ENCODE data around the gene R3HDM2.
"Not testable (repeated sequence)": the region's sequence is repeated elsewhere in the genome, so short reads cannot be mapped to it uniquely, and the experiment has no call there.

The R3HDM2 gene

DNA sequence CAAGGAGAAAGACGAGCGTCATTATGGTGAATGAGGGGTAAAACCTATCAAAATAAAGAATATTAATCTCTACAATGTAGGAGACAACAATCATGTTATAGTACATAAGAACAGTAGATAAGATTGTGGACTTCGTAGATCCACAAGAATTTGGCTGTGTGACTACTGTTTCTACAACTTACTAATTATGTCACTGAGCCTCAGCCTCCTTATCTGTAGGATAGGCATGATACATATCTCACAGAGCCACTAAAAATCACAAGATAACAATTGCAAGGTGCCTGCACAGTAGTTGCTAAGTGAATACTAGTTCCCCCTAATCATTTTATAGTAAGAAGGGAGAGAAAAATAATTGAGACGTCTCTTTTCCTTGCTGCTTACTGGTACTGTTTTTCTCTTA, 101.6 kb downstream of the R3HDM2 start:
- DNase-seq (ENCODE audit: low read depth) = no peak

GRCh38 chr12:57325395-57325794, 105.4 kb downstream of the R3HDM2 start:
- no peak for DNase-seq (ENCODE audit: low read depth)

GRCh38 chr12:57323416-57323815, 107.4 kb downstream of the R3HDM2 start:
- DNase-seq (ENCODE audit: low read depth) = no peak

DNA sequence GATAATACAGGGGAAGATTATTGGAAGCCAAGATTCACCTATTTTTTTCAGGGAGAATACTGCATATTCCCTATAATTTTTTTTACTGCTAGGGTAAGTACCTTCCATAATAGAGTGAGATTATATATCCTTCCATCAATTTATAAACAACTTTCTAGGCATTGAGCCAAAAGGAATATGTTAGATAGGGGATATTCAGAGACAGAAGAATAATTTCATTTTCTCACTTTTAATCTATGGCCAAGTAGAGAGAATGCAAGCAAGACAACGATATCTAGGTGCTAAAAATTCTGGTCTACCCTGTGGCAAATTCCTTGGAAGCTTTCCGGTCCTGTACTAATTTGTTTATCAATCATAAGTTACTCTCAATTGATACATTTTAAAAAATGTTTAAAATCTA, 110.2 kb downstream of the R3HDM2 start:
- no peak for DNase-seq (ENCODE audit: low read depth)

DNA sequence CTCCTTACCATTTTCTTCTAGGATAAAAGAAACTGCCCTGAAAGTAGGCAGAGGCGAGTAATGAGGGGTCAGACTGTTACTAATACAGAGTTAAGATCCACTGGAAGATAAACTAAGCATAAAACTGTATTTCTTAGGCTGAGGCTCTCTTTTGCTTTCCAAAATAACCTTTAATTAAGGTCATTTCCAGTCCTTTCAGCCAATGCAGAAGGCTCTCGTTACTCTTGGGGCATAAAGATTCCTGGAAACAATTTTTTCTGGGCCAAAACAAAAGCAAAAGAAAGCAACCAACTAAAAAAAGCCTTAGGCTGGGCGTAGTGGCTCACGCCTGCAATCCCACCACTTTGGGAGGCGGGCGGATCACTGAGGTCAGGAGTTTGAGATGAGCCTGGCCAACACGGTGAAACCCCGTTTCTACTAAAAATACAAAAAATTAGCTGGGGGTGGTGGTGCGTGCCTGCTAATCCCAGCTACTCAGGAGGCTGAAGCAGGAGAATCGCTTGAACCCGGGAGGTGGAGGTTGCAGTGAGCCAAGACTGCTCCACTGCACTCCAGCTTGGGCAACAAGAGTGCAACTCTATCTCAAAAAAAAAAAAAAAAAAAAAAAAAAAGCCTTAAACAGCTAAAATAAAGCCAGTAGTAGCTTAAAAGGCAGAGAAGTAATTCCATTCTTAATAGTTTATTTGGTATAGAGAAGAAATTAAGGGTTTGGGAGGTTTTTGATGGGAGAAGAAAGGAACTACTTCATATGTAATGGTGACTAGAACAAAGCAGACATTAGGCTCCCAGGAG, 111.0 kb downstream of the R3HDM2 start:
- no peak for DNase-seq (ENCODE audit: low read depth)

DNA sequence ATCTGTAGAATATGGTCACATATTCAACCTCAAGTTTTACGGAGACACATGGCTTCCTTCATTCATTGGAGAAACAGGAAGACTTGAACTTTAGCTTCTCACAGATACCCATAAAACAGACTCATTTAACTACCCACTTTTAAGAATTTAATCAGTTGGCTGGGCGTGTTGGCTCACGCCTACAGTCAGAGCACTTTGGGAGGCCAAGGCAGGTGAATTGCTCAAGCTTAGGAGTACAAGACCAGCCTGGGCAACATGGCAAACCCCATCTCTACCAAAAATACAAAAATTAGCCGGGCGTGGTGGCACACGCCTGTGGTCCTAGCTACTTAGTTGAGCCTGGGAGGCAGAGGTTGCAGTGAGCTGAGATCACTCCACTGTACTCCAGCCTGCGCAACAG, 115.2 kb downstream of the R3HDM2 start:
- DNase-seq (ENCODE audit: low read depth) = no peak

DNA sequence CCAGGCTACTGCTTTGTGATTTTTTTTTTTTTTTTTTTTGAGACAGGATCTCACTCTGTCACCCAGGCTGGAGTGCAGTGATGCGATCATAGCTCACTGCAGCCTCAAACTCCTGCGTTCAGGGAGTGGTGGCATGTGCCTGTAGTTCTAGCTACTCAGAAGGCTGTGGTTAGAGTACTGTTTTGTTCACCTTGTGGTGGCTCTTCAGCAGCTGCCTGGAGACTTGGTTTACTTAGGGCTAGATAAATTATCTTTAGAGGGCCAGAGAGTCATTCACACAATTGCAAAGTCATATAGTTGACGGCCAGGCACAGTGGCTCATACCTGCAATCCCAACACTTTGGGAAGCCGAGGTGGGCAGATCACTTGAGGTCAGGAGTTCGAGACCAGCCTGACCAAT, 118.6 kb downstream of the R3HDM2 start:
- DNase-seq (ENCODE audit: low read depth) = not testable (repeated sequence)

GRCh38 chr12:57309420-57309819, 121.4 kb downstream of the R3HDM2 start:
- DNase-seq (ENCODE audit: low read depth) = no peak

DNA sequence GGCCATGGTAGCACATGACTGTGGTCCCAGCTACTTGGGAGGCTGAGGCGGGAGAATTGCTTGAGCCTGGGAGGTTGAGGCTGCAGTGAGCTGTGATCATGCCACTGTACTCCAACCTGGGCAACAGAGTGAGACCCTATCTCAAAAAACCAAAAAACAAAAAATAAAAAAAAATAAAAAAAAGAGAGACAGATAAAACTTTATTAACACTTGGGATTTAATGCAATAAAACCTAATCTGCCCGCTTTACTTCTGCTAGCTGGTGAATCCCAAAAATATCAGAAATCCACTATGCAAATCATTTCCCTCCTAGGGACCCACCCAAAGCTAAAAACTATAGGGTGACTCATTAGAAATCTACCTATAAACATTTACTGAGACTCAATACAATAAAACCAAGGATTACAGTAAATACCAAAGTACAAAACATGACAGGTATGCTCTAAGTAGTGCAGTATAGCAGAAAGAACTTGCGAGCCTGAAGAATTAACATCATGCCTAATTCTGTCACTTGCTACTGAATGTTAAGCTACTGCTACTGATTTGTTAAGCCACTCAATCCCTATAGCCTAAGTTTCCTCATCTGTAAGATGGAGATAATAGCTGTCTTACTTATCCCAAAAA, 129.8 kb downstream of the R3HDM2 start:
- no peak for DNase-seq (ENCODE audit: low read depth)

- DNase-seq (ENCODE audit: low read depth) = no peak
Observed at GRCh38 chr12:57299514-57300016, 131.3 kb downstream of the R3HDM2 start.

DNA sequence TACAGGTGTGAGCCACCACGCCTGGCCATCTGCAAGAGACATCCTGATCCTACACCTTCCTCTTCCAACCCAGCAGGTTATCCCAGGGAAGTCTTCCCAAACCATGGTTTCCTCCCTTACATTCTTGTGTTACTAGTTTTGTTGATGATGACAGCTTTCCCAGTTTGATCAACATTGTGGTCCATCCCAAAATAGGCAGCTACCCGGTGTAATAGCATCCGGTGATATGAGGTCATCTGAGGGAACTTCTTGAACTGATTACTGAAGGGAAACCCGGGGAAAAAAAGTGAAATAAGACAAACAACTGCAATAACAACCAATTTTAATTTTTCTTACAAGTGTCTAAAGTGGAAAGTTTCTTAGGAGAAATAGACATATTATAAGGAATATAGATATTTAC, 134.6 kb downstream of the R3HDM2 start:
- DNase-seq (ENCODE audit: low read depth) = no peak

- DNase-seq (ENCODE audit: low read depth) = not testable (repeated sequence)
Observed at GRCh38 chr12:57282073-57282472, 148.8 kb downstream of the R3HDM2 start.

DNA sequence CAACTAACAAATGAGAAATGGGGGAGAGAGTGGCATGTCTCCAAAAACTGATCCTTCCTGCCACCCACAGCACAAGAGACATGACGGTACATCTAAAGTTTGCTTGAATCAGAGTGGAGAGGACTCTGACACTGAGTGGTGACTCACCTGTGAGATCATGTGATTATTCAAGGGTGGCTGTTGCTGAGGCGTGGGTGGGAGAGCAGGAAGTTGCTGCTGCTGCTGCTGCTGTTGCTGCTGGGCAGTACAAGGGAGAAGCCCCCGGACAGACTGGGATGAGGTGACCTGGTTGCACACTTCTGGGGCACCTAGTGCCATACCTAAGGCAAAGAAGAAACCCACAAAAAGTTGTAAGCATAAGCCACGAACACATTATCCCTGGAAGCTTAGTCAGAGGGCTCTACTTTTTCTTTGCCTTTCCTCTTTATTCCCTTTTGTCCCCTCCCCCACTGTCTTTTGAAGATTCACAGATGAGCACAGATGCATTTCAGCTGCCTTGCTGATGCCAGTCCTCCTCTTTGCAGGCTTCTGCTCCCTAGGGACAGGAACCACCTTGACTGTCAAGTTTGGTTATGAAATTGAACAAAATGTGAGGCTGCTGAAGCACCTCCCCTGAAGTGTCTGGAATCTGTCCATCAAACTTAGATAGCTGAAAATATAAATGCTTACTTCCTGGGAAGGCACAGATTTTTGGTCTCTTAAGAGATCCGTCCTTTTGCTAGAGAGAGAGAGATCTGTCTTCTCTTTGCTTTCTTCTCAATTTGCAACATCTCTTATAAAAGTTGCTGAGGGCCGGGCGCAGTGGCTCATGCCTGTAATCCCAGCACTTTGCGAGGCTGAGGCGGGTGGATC, 150.4 kb downstream of the R3HDM2 start:
- peak; percentile 73 for DNase-seq (ENCODE audit: low read depth)

GRCh38 chr12:57278465-57279381, 152.1 kb downstream of the R3HDM2 start:
- no peak for DNase-seq (ENCODE audit: low read depth)

- DNase-seq (ENCODE audit: low read depth) = no peak
Observed at GRCh38 chr12:57276935-57277563, 153.8 kb downstream of the R3HDM2 start.

GRCh38 chr12:57276233-57276632, 154.6 kb downstream of the R3HDM2 start:
- DNase-seq (ENCODE audit: low read depth) = not testable (repeated sequence)

DNA sequence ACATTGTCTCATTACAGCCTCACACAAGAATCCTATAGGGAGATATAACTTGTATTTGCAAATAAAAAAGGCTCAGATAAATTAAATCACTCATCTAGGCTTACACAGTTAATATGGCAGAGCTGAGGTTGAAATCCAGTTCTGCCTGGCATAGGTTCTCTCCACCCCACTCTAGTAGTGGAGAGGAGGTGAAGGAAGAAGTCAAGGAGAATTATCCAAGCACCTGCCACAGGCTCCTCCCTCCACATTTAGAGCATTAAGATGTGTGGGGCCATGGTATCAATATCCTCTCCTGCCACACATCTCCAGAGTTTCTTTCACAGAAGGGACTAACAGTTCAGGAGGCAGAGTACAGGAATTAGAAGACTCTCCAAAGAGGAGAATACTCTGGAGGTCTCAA, 157.3 kb downstream of the R3HDM2 start:
- DNase-seq (ENCODE audit: low read depth) = no peak

- no peak for DNase-seq (ENCODE audit: low read depth)
Observed at GRCh38 chr12:57272337-57273151, 158.3 kb downstream of the R3HDM2 start.

DNA sequence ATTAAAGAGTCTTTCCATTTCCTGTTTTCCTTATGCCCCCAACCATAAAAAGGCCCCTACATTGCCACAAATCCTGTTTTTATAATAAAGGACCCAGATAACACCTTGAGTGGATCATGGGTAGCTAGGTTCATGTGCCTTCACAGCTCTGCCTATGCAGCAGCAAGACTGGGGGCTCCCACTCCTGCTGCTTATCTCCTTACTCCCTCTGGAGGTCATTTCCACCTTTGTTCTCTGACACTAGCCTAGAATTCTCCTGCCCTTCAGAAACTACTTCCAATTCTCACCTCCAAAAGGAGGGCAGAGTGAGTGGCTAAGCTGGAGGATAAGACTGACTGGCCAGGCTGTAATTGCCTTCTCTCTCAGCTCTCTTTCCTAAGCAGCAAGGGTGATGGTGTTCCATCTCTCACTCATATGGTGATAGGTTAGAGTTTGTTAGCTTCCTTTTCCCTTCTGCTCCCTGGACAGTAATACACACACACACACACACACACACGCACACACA, 159.8 kb downstream of the R3HDM2 start:
- no peak for DNase-seq (ENCODE audit: low read depth)

DNA sequence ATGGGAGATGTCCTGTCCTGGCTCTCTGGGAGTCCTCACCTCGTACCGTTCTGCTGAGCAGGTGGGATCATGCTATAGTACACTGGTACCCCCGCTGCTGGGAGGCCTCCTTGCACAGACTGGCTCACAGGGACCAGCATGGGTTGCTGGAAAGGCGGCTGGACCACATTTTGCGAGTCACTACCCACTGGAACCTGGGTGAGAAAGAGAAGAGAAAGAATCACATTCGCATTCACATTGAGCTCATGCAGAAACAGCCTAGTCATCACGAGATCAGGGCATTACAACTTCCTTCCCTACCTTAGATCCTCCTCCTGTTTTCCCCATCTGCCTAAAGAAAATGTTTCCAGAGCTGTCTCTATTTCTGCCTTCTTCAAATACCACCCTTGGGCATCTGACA, 162.6 kb downstream of the R3HDM2 start:
- peak; percentile 14 for DNase-seq (ENCODE audit: low read depth)
